Right lobe of liver (tissue), 6 donors: ENCODE results near the gene SYP. TPM values are rescaled to one million over a fixed set of nuclear protein-coding genes. Genes with fewer than 3 reads are reported as not detected.

Experiments
- ATAC-seq, 4 donors: fragments of 200-7000 bp; cut with Tn5 transposase; one replicate each; pipeline ENCODE4 v1.9.1; 2020; ENCODE audit warnings: mild to moderate bottlenecking in 4 of 4, moderate library complexity in 4 of 4
- DNase-seq, 3 donors: peaks; one replicate each; pipeline ENCODE4 v3.0.0-alpha.2; 2020
- H3K27ac ChIP-seq, 3 donors: fragments of 200-600 bp; one replicate each; pipeline ENCODE4 v1.8.0; 2022
- H3K27me3 ChIP-seq, 2 donors: fragments of 200-600 bp; one replicate each; pipeline ENCODE4 v1.8.0; 2022
- H3K36me3 ChIP-seq, 4 donors: fragments of 200-600 bp; sonication (generic) in 1 of 4; one replicate each; pipeline versions ENCODE4 v1.5.1 to v1.8.0; 2017 to 2022; ENCODE audit warnings: control low read depth in 1 of 4
- H3K4me1 ChIP-seq, 4 donors: fragments of 200-600 bp; sonication (generic) in 1 of 4; one replicate each; pipeline versions ENCODE4 v1.5.1 to v1.8.0; 2017 to 2022; ENCODE audit warnings: control low read depth in 1 of 4
- H3K4me3 ChIP-seq, 3 donors: fragments of 200-600 bp; one replicate each; pipeline ENCODE4 v1.8.0; 2022
- H3K9me3 ChIP-seq, 4 donors: fragments of 200-600 bp; sonication (generic) in 1 of 4; one replicate each; pipeline versions ENCODE4 v1.5.1 to v1.8.0; 2017 to 2022; ENCODE audit warnings: control low read depth in 1 of 4
- POLR2A ChIP-seq: fragments of 450-650 bp; IDR thresholded peaks from one replicate; pipeline ENCODE4 v1.6.1; 2017; ENCODE audit warnings: antibody characterized with exemption, mild to moderate bottlenecking
- WGBS: methylation state at CpG from one replicate; pipeline ENCODE4 v1.1.6; 2018; ENCODE audit warnings: low coverage, low lambda C conversion rate; ENCODE audit not compliant: insufficient coverage; ENCODE audit errors: missing lambda C conversion rate; 5-methylcytosine and 5-hydroxymethylcytosine counted together
- intact Hi-C, 2 donors: fragments of 100-400 bp; cut with DNase I; formaldehyde crosslinking; loops; one replicate each; pipeline versions ENCODE4 v1.11.2 to v1.14.1; 2022
- total RNA-seq, 6 experiments: library from RNA; depleted of rRNA in 2 of 6; stranded (reverse); fragments of >200 nt in 2 of 6; fragmentation: NEBNext Ultra II Directional in 3 of 6; extraction: Animal tissue kit (Norgen Biotek cat#: 25700) in 3 of 6; gene quantifications; one replicate each; pipeline versions ENCODE4 v1.1.0 to v1.2.4, GENCODE V29; 2016 to 2023
- TF ChIP-seq, protein P1 (sequence below), 4 donors: fragments of 200-600 bp in 3 of 4; fragments of 450-650 bp in 1 of 4; IDR thresholded peaks; one replicate each; pipeline versions ENCODE4 v1.5.1 to v1.8.0; 2016 to 2022; ENCODE audit warnings: antibody characterized with exemption in 4 of 4, mild to moderate bottlenecking in 2 of 4
- donor health status: DM: no; HTN: yes; CAD: no.
- donor health status: DM: no; HTN: no; CAD: no.
- donor health status: DM: no; HTN: no; CAD: no.
- donor health status: DM: no; HTN: yes; CAD: no.
- donor health status: DM: no; HTN: yes; CAD: no.

SYP gene
- total RNA-seq, 6 experiments from 2014 or later = 0.12 to 0.39 (median 0.27) TPM; not detected in 1

GRCh38 chrX:49206543-49206942 lies 6.5 kb upstream of the SYP start:
- no peak for ATAC-seq
- no peaks in the 10 kb centered on the region for H3K27me3 ChIP-seq
- no peak for DNase-seq
- no peak overlapping the region for H3K27ac ChIP-seq
- TF ChIP-seq, protein P1, sequence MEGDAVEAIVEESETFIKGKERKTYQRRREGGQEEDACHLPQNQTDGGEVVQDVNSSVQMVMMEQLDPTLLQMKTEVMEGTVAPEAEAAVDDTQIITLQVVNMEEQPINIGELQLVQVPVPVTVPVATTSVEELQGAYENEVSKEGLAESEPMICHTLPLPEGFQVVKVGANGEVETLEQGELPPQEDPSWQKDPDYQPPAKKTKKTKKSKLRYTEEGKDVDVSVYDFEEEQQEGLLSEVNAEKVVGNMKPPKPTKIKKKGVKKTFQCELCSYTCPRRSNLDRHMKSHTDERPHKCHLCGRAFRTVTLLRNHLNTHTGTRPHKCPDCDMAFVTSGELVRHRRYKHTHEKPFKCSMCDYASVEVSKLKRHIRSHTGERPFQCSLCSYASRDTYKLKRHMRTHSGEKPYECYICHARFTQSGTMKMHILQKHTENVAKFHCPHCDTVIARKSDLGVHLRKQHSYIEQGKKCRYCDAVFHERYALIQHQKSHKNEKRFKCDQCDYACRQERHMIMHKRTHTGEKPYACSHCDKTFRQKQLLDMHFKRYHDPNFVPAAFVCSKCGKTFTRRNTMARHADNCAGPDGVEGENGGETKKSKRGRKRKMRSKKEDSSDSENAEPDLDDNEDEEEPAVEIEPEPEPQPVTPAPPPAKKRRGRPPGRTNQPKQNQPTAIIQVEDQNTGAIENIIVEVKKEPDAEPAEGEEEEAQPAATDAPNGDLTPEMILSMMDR (IDR thresholded peaks at IDR 0.05) = no peak
- TF ChIP-seq POLR2A = no peak
- H3K36me3 ChIP-seq = no peaks in the 10 kb centered on the region
- intact Hi-C loops = no loop called here
- 40% methylated on average over 2 of the region's 8 CpGs for WGBS
- no peaks in the 10 kb centered on the region for H3K9me3 ChIP-seq
- no peaks in the 10 kb centered on the region for H3K4me1 ChIP-seq
- no peak overlapping the region for H3K4me3 ChIP-seq

- no peak for DNase-seq
- TF ChIP-seq POLR2A = no peak
- TF ChIP-seq, protein P1 (IDR thresholded peaks at IDR 0.05) = no peak
- Histone ChIP-seq H3K4me1 (no peaks in the 10 kb centered on the region), H3K36me3 (no peaks in the 10 kb centered on the region), H3K9me3 (no peaks in the 10 kb centered on the region), H3K27ac (no peak overlapping the region), H3K4me3 (no peak overlapping the region), H3K27me3 (no peaks in the 10 kb centered on the region)
- ATAC-seq = no peak
- WGBS = 58% methylated on average over 6 of the region's 13 CpGs
- intact Hi-C loops = no loop called here
These were observed 5.5 kb upstream of the SYP start for GRCh38 chrX:49205443-49205842.

DNA sequence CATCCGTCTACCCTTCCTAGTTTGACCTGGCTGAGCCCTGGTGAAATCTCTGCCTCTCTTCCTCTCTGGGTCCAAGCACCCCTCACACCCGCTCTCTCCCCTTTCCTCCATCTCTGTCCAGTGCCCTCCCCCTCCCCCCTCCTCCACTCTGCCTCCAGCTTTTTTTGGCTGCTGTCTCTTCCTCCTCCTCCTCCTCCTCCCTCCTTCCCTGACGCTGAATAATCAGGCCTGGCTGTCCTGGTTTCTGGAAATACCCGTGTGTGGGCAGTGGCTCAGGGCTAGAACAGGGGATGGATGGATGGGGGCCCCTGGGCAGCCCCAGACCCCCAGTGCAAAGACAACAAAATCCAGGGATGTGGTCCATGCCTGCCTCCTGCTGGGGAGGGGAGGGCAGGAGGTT lies 4.7 kb upstream of the SYP start:
- WGBS = 22% methylated on average over 2 of the region's 4 CpGs

DNA sequence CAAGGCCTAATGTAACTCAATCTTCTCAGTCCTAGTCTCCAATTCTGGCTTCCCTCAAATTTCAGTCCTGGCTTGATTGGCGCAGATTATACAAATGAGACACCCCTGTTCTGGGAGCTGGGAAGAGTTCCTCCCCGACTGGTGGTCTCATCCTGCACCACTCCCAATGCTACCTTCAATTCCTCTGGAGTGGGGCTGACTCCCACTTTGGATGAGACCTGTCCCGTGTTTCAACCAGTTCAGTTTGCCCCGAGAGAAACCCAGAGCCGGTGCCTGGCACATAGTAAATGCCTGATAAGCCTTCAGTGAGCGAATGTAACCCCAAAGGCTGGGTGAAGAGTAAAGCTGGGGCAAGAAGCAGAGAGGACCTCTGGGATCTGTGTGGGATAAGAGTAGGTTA lies 4.0 kb upstream of the SYP start:
- ATAC-seq (no peak), DNase-seq (no peak)
- Histone ChIP-seq H3K4me3 (no peak overlapping the region), H3K4me1 (no peaks in the 10 kb centered on the region), H3K9me3 (no peaks in the 10 kb centered on the region), H3K27ac (no peak overlapping the region), H3K36me3 (no peaks in the 10 kb centered on the region), H3K27me3 (no peaks in the 10 kb centered on the region)
- intact Hi-C loops = no loop called here
- 70% methylated on average over 6 of the region's 6 CpGs for WGBS
- TF ChIP-seq POLR2A = no peak
- TF ChIP-seq, protein P1 (IDR thresholded peaks at IDR 0.05) = no peak

More for the DNA sequence above, 4.7 kb upstream of the SYP start:
- no peak for ATAC-seq
- Histone ChIP-seq H3K36me3 (no peaks in the 10 kb centered on the region), H3K4me1 (no peaks in the 10 kb centered on the region), H3K4me3 (no peak overlapping the region), H3K27me3 (no peaks in the 10 kb centered on the region), H3K9me3 (no peaks in the 10 kb centered on the region), H3K27ac (no peak overlapping the region)
- TF ChIP-seq POLR2A = no peak
- TF ChIP-seq, protein P1 (IDR thresholded peaks at IDR 0.05) = no peak
- intact Hi-C loops = no loop called here
- no peak for DNase-seq

GRCh38 chrX:49203536-49203935 lies 3.5 kb upstream of the SYP start:
- Histone ChIP-seq H3K4me3 (no peak overlapping the region), H3K36me3 (no peaks in the 10 kb centered on the region), H3K9me3 (no peaks in the 10 kb centered on the region), H3K27me3 (no peaks in the 10 kb centered on the region), H3K27ac (no peak overlapping the region), H3K4me1 (no peaks in the 10 kb centered on the region)
- TF ChIP-seq, protein P1 (IDR thresholded peaks at IDR 0.05) = no peak
- TF ChIP-seq POLR2A = no peak
- no peak for ATAC-seq
- 46% methylated on average over 3 of the region's 3 CpGs for WGBS
- intact Hi-C loops = no loop called here
- DNase-seq = no peak
